Neural progenitor cell (in vitro differentiated cells): ENCODE results near the gene CDH13. TPM values are rescaled to one million over a fixed set of nuclear protein-coding genes. Genes with fewer than 3 reads are reported as not detected.
A peak's percentile ranks its signal among the peaks of the same experiment; 100 is the strongest.

Experiments
- DNase-seq: peaks from one replicate; pipeline ENCODE4 v3.0.0-alpha.2; 2016; ENCODE audit warnings: low spot score
- H2AFZ ChIP-seq: fragments of 200-600 bp; sonication (generic); replicated peaks from 2 replicates; pipeline ENCODE4 v1.6.1; 2016; ENCODE audit warnings: antibody characterized with exemption
- H3F3A ChIP-seq: fragments of 200-600 bp; sonication (generic); 2 replicates; pipeline ENCODE4 v1.6.1; 2016; ENCODE audit warnings: antibody characterized with exemption, low read depth
- H3K27ac ChIP-seq: fragments of 200-600 bp; sonication (generic); 2 replicates; pipeline ENCODE4 v1.5.1; 2016; ENCODE audit warnings: mild to moderate bottlenecking
- H3K27me3 ChIP-seq: fragments of 200-600 bp; sonication (generic); 2 replicates; pipeline ENCODE4 v1.6.1; 2016; ENCODE audit warnings: mild to moderate bottlenecking, moderate library complexity
- H3K36me3 ChIP-seq: fragments of 200-600 bp; sonication (generic); 2 replicates; pipeline ENCODE4 v1.5.1; 2016
- H3K4me1 ChIP-seq: fragments of 200-600 bp; sonication (generic); 2 replicates; pipeline ENCODE4 v1.6.1; 2016; ENCODE audit warnings: mixed run types
- H3K4me2 ChIP-seq: fragments of 200-600 bp; sonication (generic); 2 replicates; pipeline ENCODE4 v1.6.1; 2016
- H3K4me3 ChIP-seq: fragments of 200-600 bp; sonication (generic); 2 replicates; pipeline ENCODE4 v1.5.1; 2016
- H3K79me2 ChIP-seq: fragments of 200-600 bp; sonication (generic); 2 replicates; pipeline ENCODE4 v1.6.1; 2016; ENCODE audit warnings: low read depth
- H3K9ac ChIP-seq: fragments of 200-600 bp; sonication (generic); 2 replicates; pipeline ENCODE4 v1.6.1; 2016
- H3K9me3 ChIP-seq: fragments of 200-600 bp; sonication (generic); 2 replicates; pipeline ENCODE4 v1.5.1; 2016; ENCODE audit warnings: low read depth
- H4K20me1 ChIP-seq: fragments of 200-600 bp; sonication (generic); 2 replicates; pipeline ENCODE4 v1.6.1; 2016; ENCODE audit warnings: low read depth
- H3K27ac Mint-ChIP-seq: 3 replicates; pipeline ENCODE4 v1.8.0; 2021; ENCODE audit warnings: mixed read lengths
- H3K27me3 Mint-ChIP-seq: 2 replicates; pipeline ENCODE4 v1.8.0; 2022; ENCODE audit warnings: low read depth, mild to moderate bottlenecking, inconsistent platforms, moderate library complexity, mixed read lengths; ENCODE audit not compliant: insufficient read depth
- H3K36me3 Mint-ChIP-seq: 3 replicates; pipeline ENCODE4 v1.8.0; 2021; ENCODE audit warnings: mixed read lengths
- H3K4me1 Mint-ChIP-seq: 3 replicates; pipeline ENCODE4 v1.8.0; 2021; ENCODE audit warnings: mixed read lengths
- H3K4me3 Mint-ChIP-seq: 3 replicates; pipeline ENCODE4 v1.8.0; 2021; ENCODE audit warnings: mild to moderate bottlenecking, moderate library complexity, mixed read lengths
- H3K9me3 Mint-ChIP-seq: 3 replicates; pipeline ENCODE4 v1.8.0; 2020; ENCODE audit warnings: mixed read lengths
- CTCF ChIP-seq: fragments of 200-600 bp; sonication (generic); IDR thresholded peaks from 2 replicates; pipeline ENCODE4 v1.5.1; 2017; ENCODE audit warnings: antibody characterized with exemption, mild to moderate bottlenecking
- EZH2 ChIP-seq: fragments of 200-600 bp; sonication (generic); IDR thresholded peaks from 2 replicates; pipeline ENCODE4 v1.6.1; 2017; ENCODE audit warnings: antibody characterized with exemption, mild to moderate bottlenecking, moderate library complexity
- EZH2phosphoT487 ChIP-seq: fragments of 200-600 bp; sonication (generic); IDR thresholded peaks from 2 replicates; pipeline ENCODE4 v1.6.1; 2017; ENCODE audit warnings: antibody characterized with exemption
- total RNA-seq: library from RNA; depleted of rRNA; stranded (reverse); fragments of >200 nt; gene quantifications from 2 replicates; pipeline ENCODE4 v1.2.3, GENCODE V29; 2015; ENCODE audit warnings: low replicate concordance

The CDH13 gene
- total RNA-seq, 1 donor from 2014 or later: 3.0 TPM

- Mint-ChIP-seq H3K9me3 (no peaks in the 10 kb centered on the region), H3K36me3 (no peaks in the 10 kb centered on the region), H3K27ac (no peak overlapping the region), H3K4me3 (no peak overlapping the region), H3K4me1 (no peaks in the 10 kb centered on the region), H3K27me3 (peaks cover 2% of the 10 kb centered on the region)
- DNase-seq: no peak
- Histone ChIP-seq H3K27me3 (no peaks in the 10 kb centered on the region), H3K36me3 (no peaks in the 10 kb centered on the region), H3K9ac (no peak overlapping the region), H3K79me2 (no peaks in the 10 kb centered on the region), H3K4me3 (no peak overlapping the region), H3F3A (no peaks in the 10 kb centered on the region), H4K20me1 (no peaks in the 10 kb centered on the region), H2AFZ (no peak overlapping the region), H3K9me3 (peaks cover 6% of the 10 kb centered on the region), H3K4me2 (no peak overlapping the region), H3K4me1 (no peaks in the 10 kb centered on the region), H3K27ac (no peak overlapping the region)
- no peak for TF ChIP-seq EZH2phosphoT487
- no peak for TF ChIP-seq EZH2
- TF ChIP-seq CTCF: no peak
Measured at GRCh38 chr16:83296505-83296904, 669.7 kb downstream of the CDH13 start.

- no peak overlapping the region for H3K27ac ChIP-seq
- no peaks in the 10 kb centered on the region for H3K4me1 ChIP-seq
- TF ChIP-seq EZH2phosphoT487 (no peak), EZH2 (no peak), CTCF (no peak)
- H3K9me3 ChIP-seq: peaks cover 6% of the 10 kb centered on the region
- H3K4me3 Mint-ChIP-seq: no peak overlapping the region
- H3K9me3 Mint-ChIP-seq: no peaks in the 10 kb centered on the region
- no peak for DNase-seq
- H3K4me1 Mint-ChIP-seq: no peaks in the 10 kb centered on the region
- no peaks in the 10 kb centered on the region for H3K36me3 Mint-ChIP-seq
- H3K9ac ChIP-seq: no peak overlapping the region
- no peaks in the 10 kb centered on the region for H3K27me3 ChIP-seq
- H3K79me2 ChIP-seq: no peaks in the 10 kb centered on the region
- H3F3A ChIP-seq: no peaks in the 10 kb centered on the region
- no peak overlapping the region for H3K27ac Mint-ChIP-seq
- H3K4me3 ChIP-seq: no peak overlapping the region
- no peaks in the 10 kb centered on the region for H4K20me1 ChIP-seq
- peak overlapping the region; percentile 87 for H2AFZ ChIP-seq
- H3K27me3 Mint-ChIP-seq: peaks cover 2% of the 10 kb centered on the region
- no peaks in the 10 kb centered on the region for H3K36me3 ChIP-seq
- no peak overlapping the region for H3K4me2 ChIP-seq
Measured at GRCh38 chr16:83298541-83298940, 671.8 kb downstream of the CDH13 start.

GRCh38 chr16:83300326-83300725 is 673.6 kb downstream of the CDH13 start:
- no peak for DNase-seq
- Mint-ChIP-seq H3K9me3 (no peaks in the 10 kb centered on the region), H3K4me1 (no peaks in the 10 kb centered on the region), H3K36me3 (no peaks in the 10 kb centered on the region), H3K4me3 (no peak overlapping the region), H3K27me3 (peaks cover 2% of the 10 kb centered on the region), H3K27ac (no peak overlapping the region)
- Histone ChIP-seq H2AFZ (no peak overlapping the region), H3K27ac (no peak overlapping the region), H4K20me1 (no peaks in the 10 kb centered on the region), H3K9ac (no peak overlapping the region), H3F3A (no peaks in the 10 kb centered on the region), H3K79me2 (no peaks in the 10 kb centered on the region), H3K4me3 (no peak overlapping the region), H3K27me3 (no peaks in the 10 kb centered on the region), H3K9me3 (no peaks in the 10 kb centered on the region), H3K4me2 (no peak overlapping the region), H3K4me1 (no peaks in the 10 kb centered on the region), H3K36me3 (no peaks in the 10 kb centered on the region)
- no peak for TF ChIP-seq EZH2phosphoT487
- no peak for TF ChIP-seq CTCF
- no peak for TF ChIP-seq EZH2

GRCh38 chr16:83301971-83302370 is 675.2 kb downstream of the CDH13 start:
- no peak overlapping the region for H3K27ac ChIP-seq
- H3K4me2 ChIP-seq: no peak overlapping the region
- no peak overlapping the region for H3K9ac ChIP-seq
- no peaks in the 10 kb centered on the region for H3K4me1 ChIP-seq
- Mint-ChIP-seq H3K27ac (no peak overlapping the region), H3K36me3 (no peaks in the 10 kb centered on the region), H3K27me3 (peaks cover 2% of the 10 kb centered on the region), H3K9me3 (no peaks in the 10 kb centered on the region), H3K4me3 (no peak overlapping the region), H3K4me1 (peaks cover under 1% of the 10 kb centered on the region)
- H3K9me3 ChIP-seq: no peaks in the 10 kb centered on the region
- H3F3A ChIP-seq: no peaks in the 10 kb centered on the region
- H2AFZ ChIP-seq: no peak overlapping the region
- DNase-seq: no peak
- no peaks in the 10 kb centered on the region for H3K36me3 ChIP-seq
- H3K79me2 ChIP-seq: no peaks in the 10 kb centered on the region
- H3K27me3 ChIP-seq: no peaks in the 10 kb centered on the region
- H3K4me3 ChIP-seq: no peak overlapping the region
- TF ChIP-seq EZH2phosphoT487 (no peak), CTCF (no peak), EZH2 (no peak)
- no peaks in the 10 kb centered on the region for H4K20me1 ChIP-seq
